GM18873 (cell line): ENCODE results near the gene LRRC46.

Experiments used
- ATAC-seq: cut with Tn5 transposase; IDR thresholded peaks from one replicate; pipeline ENCODE4 v1.9.1; 2021; ENCODE audit warnings: mild to moderate bottlenecking, moderate library complexity, moderate number of reproducible peaks; ENCODE audit not compliant: unreplicated experiment, low FRiP score

The LRRC46 gene

DNA sequence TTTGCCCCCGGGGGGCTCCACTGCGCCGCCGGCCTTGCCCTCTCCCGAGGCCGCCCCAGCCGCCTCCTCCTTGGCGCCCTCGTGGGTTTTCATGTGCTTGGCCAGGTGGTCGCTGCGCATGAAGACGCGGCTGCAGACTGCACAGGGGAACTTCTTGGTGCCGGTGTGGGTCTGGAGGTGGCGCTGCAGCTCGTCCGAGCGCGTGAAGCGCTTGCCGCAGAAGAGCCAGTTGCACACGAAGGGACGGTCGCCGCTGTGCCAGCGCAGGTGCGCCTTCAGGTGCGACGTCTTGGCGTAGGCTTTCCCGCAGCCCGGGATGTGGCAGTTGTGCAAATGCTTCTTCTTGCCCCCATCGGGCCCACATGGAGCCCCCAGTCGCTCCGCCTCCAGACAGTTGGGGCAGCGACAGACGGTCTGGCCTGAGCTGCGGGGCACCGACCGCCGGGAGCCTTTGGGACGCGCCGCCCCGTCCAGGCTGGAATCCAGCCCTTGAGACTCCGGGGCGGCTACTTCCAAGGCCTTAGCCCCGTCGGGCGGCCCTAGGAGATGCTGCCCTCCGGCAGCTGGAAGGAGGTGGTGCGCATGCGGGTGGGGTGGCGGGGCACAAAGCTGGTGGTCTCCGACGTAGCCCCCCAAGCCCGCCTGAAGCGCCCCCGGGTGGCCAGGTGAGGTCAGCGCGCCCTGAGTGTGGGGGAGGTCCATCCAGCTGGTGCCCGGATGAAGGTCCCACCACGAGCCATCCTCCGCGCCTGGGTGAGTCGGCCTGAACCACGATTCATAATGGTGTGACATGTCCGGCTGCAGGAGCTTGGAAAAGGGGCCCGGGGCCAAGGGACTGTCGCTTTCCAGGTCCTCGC is 16.1 kb downstream of the LRRC46 start:
- no peak for ATAC-seq

DNA sequence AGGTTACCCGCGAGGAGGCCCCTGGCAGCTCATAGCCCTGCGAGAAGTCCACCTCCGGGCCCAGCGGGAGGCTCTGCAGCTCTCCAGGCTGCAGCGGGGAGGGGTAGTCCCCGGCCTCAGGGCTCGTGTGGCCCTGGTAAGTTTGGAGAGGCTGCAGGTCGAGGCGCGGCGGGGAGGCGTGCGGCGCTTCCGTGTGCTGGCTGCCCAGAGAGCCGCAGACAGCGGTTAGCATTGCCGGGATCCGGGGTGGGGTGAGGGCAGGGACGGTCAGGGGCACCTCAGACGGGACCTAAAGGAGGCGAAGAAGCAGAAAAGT is 16.7 kb downstream of the LRRC46 start:
- no peak for ATAC-seq

DNA sequence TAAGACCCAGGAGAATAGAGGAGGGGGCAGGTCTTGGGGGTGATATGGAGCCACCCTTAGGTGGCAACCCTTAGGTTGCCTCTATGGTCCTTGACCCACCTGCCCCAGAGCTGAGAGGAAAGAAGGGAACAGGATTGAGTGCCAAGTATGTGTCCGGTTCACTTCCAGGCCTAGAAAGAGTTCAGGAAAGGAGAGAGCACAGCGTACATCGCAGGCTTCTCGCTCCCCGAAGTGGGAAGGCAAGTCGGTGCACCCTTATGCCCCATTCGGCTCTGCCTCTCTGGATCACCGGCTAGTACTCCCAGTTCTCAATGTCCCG is 18.9 kb downstream of the LRRC46 start:
- ATAC-seq: no peak

DNA sequence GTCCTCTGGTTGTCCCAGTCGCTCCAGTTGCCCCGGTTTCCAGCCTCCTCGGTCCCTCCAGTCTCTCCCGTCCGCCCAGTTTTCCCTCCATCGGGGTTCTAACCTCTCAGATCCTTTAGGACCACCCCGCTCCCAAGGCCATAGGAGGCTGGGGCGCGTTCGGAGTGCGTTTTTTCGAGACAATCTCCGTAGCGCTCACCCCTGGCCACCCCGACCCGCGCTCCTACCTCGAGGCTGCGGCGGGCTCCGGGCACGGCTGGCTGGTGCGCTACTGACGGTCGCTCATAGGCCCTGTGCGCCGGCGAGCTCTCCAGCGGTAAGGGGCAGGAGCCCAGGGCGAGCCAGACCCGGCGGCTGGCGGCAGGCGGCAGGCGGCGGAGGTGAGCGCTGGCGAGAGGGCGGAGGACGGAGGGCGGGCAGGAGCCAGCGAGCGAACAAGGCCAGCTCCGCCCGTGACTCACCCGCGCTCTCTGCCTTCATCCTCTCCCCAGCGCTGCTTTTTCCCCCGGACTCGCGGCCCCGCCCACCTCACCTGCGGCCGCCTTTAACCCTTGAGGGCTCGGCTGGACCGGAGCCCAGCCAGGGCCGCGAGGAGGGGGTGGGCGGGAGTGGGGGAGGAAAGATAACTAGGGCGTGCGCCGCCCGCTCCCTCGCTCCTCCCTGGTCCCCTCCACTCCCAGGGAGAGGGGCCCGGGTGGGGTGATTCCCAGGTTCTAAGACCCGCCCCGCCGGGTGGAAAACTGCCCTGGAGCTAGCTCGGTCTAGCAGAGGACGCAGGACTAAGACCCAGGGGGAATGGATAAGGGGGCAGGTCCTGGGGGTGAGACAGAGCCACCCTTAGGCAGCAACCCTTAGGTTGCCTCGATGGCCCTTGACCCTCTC is 19.5 kb downstream of the LRRC46 start, which contains the start of gene SP6:
Gene SP6, minus strand, starts transcription at position 472 of the 882 bp plus-strand sequence. CDS start 2,734 bp downstream, outside the sequence.
- no peak for ATAC-seq

DNA sequence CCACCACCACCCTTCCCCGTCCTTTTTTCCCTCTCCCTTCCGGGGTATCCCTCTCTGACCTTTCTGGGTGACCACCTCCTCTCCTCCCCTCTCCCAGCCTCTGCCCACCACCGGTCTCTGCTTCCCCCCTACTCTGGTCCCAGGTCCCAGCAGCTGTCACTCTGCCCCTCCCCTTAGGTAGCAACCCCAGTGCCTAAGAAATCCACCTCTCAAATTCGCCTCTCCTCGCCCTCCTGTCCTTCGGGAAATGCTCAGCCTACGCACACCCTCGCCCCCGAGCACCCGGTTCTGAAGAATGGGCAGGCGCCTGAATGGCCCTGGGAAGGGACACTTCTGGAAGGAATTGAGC is 20.3 kb downstream of the LRRC46 start:
- ATAC-seq: no peak

DNA sequence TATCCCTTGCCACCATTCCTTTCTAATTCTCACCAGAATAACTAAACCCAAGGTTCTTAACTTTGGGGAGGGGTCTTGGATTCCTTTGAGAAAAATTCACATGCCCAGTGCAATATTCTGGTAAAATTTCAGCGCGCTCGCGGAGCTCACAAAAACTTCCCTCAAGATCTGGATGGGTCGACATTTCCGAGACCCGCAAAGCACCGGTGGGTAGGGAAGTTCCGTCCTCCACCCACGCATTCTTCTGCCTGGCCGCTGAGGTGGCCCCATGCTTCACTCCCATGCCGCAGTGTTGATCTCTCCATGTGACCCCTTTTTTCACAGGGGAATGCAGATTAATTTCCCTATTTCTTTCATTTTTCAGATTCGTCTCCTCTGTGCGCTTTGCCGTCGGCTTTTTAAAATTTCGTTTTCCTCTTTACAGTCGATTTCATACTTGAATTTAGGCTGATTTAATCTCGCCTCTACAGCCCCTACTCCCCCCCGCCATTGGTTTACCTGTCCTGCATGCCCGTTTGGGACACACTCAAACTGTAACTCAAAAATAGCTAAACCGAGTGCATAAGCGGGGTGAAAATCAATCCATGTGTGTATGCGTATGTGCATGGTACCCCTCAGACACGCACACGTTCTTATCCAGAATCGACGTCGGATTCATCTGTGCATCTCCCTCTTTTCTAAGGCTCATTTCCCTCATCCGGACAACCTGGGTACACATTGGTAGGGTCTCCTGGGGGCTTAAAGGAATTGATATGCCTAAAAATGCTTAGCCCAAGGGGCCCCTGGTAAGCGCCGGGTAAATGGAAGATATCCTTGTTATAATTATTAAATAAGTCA is 20.9 kb downstream of the LRRC46 start:
- no peak for ATAC-seq

DNA sequence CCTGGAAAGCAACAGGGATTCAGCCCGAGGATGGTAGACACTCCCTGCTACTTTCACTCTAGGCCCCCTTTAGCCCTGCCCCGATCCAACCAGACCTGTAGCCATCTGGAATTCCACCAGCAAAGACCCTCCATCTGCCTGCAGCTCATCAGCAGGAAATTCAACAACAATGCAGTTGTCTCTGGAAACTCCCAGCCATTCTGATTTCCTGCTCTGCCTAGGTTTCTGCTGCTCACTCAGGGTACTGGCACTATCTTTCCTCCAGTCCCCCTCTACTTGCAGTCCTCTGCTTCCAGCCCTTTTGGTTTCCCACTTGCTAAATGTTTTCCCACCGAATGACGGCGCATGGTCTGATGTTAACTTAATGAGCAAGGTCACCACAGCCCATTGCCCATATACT is 22.1 kb downstream of the LRRC46 start:
- no peak for ATAC-seq

DNA sequence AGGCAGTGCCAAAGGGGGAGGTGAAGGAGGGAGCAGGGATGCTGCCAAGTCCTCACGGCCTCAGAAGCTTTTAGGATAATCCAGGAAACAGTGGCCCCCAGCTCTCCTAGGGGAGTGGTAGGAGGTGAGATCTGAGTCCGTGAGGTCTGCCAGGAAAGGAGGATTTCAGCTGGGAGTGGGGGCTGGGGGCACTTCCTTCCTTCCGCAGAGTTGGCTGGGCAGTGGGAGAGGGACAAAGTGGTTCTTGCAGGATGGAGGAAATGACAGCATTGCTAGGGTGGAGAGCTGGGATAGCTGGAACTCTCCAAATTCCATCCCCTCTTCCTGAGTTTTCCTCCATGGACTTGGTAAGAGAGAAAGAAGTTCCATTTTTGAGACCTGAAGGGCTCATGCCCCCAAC is 24.3 kb downstream of the LRRC46 start:
- ATAC-seq: no peak

DNA sequence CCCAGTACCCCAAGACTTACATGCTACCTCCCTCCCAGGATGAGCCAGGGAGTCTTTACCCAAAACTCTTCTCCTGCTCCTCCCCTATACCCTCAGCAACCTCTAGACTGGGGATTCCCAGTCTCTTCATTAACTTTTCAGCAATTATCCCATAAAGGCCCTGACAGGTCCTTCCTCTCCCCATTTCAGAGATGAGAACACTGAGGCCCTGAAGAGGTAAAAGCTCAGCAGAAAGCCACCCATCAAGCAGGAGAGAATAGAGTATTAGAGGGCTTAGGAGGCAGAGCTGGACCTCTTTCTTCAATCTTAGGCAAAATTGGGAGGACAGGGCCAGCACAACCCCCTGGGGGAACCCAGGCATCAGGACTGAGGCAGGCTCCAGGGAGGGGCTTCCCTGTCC is 25.4 kb downstream of the LRRC46 start:
- no peak for ATAC-seq

DNA sequence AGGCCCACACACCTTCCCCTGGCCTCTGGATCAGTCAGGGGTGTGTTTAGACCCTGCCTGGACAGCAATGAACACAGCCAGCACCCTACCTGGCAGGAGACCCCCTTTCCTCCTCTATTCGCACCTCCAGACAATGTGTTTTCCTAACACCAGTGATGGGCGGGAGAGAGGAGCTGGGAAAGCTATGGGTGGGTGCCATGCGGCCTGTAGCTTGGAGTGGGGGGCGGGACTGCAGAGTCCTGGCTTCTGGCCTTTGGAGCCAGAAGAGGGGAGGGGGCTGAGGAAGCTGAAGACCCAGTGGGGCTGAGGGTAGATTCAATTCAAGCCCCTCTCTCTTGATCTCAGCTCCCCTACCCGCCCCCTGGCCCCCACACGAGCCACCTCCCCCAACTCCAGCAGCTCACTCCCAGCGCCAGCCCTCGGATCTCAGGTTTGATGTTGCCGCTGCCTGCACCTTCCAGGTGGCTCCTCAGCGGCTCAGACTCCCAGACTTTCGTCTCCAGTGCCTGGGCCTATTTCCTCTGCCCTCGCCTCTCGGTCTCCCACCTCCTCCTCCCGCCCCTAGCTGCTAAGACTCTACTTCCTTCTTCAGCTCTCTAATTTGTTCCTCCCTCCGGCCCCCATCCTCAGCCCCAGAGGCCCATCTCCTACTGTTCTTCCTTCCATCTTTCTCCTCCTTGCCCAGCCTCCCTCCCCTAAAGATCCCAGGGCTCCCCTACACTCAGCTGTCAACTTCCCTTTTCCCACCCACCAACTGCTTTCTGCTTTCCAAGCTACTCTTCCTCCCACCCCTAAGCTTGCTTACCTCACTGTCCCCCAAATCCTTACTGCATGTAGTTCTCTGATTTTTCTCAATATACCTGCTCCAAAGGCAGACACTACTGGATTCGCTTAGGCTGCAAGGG is 26.3 kb downstream of the LRRC46 start:
- ATAC-seq: no peak

DNA sequence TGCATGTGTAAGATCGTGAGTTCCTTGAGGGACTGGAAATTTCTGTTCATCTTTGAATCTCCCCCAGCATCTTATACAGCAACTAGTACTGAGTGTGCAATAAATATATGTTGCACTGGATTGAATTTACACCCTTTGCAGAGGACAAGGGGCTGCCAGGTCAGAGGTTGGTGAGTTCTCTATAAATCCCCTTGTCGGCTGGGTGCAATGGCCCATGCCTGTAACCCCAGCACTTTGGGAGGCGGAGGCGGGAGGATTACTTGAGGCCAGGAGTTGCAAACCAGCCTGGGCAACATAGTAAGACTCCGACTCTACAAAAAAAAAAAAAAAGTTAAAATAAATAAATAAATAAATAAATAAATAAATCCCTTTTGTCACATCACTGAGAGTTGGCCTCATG is 28.9 kb downstream of the LRRC46 start:
- ATAC-seq: no peak

DNA sequence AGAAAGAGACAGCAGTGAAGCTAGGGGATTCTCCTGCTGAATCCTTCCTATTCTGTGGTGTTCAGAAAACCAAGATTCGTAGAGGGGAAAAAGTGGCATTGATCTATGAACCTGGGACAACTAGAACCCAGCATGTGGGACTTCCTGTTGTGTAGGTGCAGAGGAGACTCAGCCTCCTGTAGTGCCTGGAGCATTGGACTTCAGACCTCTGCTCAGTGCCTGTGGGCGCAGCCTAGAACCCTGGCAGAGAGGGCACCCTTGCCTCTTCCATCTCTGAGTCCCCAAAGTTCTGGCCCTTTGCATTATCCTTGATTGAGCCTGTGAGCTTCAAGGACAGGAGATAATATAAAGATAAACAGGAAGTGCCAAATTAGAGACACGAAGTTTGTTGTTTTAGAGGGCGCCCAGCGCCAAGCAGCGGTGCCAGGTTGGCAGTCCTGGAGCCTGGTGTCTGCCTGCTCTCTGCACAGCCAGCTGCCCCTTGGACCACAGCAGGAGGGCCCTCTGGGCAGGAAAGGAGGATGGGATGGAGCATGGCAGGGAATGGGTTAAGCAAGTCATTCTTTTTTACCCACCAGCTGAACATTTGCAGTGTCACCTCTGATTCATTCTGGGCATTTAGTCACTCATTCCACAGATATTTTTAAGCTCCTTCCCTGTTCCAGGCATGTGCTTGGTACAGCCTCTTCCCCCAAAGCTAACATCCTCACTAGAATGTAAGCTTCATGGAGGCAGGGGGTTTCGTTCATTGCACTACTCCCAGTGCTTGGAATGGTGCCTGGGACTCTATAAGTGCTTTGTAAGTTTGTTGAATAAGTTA is 31.4 kb downstream of the LRRC46 start:
- ATAC-seq: no peak

DNA sequence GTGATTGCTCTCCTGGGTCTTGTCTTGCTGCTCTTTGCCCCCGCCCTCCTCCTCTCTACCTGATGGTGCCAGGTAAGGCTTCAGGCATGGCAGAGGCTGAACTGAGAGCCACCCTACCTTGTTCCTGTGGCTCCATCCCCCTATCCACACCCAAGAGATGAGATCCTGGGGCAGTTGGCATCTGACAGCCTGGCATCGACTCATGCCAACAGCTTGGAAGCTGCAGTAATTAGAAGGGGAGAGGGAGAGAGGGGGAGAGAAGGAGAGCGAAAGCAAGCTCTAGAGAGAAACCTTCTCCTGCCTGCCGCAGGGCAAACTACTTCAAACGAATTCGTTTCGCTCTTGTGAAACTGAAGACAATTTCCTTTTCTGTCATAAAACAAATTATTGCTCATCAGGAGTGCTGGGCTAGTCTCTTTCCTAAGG is 33.3 kb downstream of the LRRC46 start:
- no peak for ATAC-seq

DNA sequence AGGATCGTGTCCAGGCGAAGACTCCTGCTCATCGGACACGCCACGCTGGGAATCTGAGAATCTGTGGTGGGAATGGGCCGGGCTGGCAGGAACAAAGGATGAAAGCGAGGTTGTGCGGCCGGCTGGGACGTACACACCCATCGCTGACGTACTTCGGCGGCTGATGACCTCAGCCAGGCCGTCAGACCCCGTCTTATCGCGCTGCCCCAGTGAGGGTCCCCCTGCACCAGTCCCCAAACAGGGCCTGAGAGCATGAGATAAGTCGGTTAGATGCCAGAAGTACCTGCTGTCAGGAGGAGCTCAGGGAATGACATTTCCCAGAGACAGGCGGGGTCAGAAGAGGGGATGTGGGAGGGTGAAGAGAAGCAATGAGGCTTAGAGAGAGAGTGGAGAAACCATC is 35.5 kb downstream of the LRRC46 start:
- no peak for ATAC-seq

DNA sequence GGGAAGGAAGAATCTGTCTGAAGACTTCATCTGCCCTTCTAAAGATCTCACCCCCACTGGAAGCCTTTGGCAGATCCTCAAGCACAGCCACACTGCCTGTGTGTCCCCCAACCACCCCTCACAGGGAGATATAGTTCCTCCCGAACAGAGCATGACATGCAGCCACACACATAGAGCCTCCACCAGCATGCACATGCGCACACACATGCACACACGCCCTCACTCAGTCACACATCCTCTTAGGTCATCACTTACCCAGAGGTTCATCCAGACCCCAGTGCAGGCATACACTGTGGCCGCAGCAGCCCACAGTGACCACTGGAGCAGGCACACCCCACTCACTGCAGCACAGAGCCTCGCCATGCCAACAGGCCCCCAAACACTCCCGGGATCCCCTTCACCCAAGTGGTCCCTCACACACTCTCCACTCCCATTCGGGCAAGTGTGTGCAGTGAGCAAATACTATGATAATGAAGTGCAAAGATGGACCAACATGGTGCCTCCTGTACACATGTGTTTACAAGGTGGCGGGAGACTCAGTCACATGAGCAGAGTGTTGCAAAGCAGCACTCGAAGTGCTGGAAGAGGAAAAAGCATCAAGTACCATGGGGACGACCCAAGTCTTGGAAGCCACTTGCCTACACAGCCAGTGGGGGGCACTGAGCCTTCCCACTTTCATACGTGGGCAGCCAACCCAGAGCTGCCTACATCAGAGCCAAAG is 36.5 kb downstream of the LRRC46 start:
- no peak for ATAC-seq

DNA sequence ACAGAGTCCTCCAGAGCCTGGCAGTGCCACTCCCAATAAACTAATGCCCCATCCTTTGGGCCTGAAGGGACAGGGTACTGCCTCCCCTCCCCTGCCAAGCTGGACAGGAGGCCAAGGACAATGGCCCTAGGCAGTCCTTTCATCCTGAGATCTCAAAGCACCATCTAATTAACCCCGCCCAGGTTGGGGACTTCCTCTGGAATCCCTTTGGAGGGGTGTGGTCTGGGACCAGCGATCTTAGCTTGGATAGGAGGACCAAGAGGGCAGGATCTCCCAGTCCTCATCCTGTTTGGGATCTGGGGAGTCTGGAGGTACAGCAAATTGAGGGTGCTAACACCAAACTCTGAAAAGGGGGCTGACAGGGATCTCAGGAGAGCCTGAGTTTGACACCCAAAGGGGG is 37.6 kb downstream of the LRRC46 start:
- ATAC-seq: no peak

DNA sequence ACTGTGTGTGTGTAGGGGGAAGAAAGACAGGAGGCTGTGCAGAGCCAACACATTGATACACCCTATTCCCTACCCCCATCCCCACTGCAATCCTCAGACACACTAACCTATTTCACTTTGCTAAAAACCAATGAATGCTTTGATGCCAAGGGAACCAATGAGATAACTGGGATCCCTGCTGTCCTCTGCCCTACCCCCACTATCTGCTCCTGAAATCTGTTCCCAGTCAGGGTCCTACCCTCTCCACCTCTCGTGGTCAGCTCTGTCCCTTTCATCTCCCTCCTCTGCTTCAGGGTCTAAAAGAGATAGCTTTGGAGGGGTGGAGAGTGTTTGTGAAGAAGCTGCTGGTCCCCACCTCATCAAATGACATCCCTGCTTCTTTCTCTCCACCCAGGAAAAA is 38.6 kb downstream of the LRRC46 start:
- no peak for ATAC-seq

DNA sequence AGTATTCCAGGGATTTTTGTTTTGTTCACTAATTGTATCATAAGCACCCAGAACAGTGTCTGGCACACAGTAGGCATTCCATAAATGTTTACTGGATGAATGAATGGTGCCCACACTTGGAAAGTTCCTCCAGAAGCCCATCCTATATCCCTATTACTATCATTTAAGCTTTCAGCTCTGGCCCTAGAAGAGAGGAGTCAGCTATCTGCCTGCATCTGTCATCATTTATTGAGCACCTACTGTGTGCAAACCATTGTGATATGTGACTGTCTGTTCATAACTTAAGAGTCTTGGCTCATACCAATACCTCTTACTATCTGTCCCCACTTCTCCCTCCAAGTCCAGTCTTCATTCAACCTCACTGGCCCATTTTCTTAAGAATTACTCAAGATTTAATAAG is 39.6 kb downstream of the LRRC46 start:
- no peak for ATAC-seq
